ENCODE results near the gene PPP6R2. TPM values are rescaled to one million over a fixed set of nuclear protein-coding genes. Genes with fewer than 3 reads are reported as not detected.

The PPP6R2 gene
- total RNA-seq, 1 experiment from 2014 or later, result 47.8 TPM

- TF ChIP-seq ZNF512 (CRISPR knock-in tag; IDR thresholded peaks at IDR 0.05; ENCODE audit: borderline replicate concordance) (no peak), NFE2L1 (CRISPR knock-in tag; IDR thresholded peaks at IDR 0.05) (no peak), ZNF138 (CRISPR knock-in tag; conservative IDR thresholded peaks at IDR 0.05) (no peak), ZBTB43 (CRISPR knock-in tag; IDR thresholded peaks at IDR 0.05) (no peak), E2F1 (CRISPR knock-in tag; IDR thresholded peaks at IDR 0.05) (no peak), EMX1 (CRISPR knock-in tag; IDR thresholded peaks at IDR 0.05) (no peak)
These were observed 57.3 kb downstream of the PPP6R2 start (continued) for GRCh38 chr22:50400406-50400805.

GRCh38 chr22:50400931-50401330 is 57.8 kb downstream of the PPP6R2 start:
- H3K4me3 Mint-ChIP-seq, result no peak overlapping the region
- ATAC-seq (no peak), DNase-seq (ENCODE audit: low spot score) (no peak)
- ChIA-PET CTCF (no interaction called here), POLR2A (no interaction called here)
- H3K4me1 Mint-ChIP-seq, result peaks cover 15% of the 10 kb centered on the region
- TF ChIP-seq ZNF138 (CRISPR knock-in tag; conservative IDR thresholded peaks at IDR 0.05) (no peak), IRF1 (CRISPR knock-in tag; IDR thresholded peaks at IDR 0.05) (no peak), ELF4 (CRISPR knock-in tag; IDR thresholded peaks at IDR 0.05; ENCODE audit: low read depth) (no peak), FOXK1 (CRISPR knock-in tag; IDR thresholded peaks at IDR 0.05) (no peak)
- H3K36me3 Mint-ChIP-seq, result peaks cover 7% of the 10 kb centered on the region
- no peaks in the 10 kb centered on the region for H3K27me3 Mint-ChIP-seq (ENCODE audit: low read depth)
- no peak overlapping the region for H3K27ac Mint-ChIP-seq
- no peaks in the 10 kb centered on the region for H3K9me3 Mint-ChIP-seq

GRCh38 chr22:50401907-50402306 is 58.8 kb downstream of the PPP6R2 start:
- no peak for DNase-seq (ENCODE audit: low spot score)
- no peaks in the 10 kb centered on the region for H3K9me3 Mint-ChIP-seq
- H3K27ac Mint-ChIP-seq, result no peak overlapping the region
- ChIA-PET CTCF (no interaction called here), POLR2A (no interaction called here)
- no peak for ATAC-seq
- no peak overlapping the region for H3K4me3 Mint-ChIP-seq
- H3K36me3 Mint-ChIP-seq, result peaks cover 12% of the 10 kb centered on the region
- H3K27me3 Mint-ChIP-seq (ENCODE audit: low read depth), result no peaks in the 10 kb centered on the region
- H3K4me1 Mint-ChIP-seq, result peaks cover 9% of the 10 kb centered on the region
- no peak for TF ChIP-seq EMX1 (CRISPR knock-in tag; IDR thresholded peaks at IDR 0.05)
- no peak for TF ChIP-seq ZNF532 (CRISPR knock-in tag; IDR thresholded peaks at IDR 0.05; ENCODE audit: borderline replicate concordance)
- no peak for TF ChIP-seq E2F1 (CRISPR knock-in tag; IDR thresholded peaks at IDR 0.05)
- TF ChIP-seq SOX15 (CRISPR knock-in tag; IDR thresholded peaks at IDR 0.05), result no peak
- TF ChIP-seq FOXP1 (CRISPR knock-in tag; IDR thresholded peaks at IDR 0.05; ENCODE audit: borderline replicate concordance), result no peak
- no peak for TF ChIP-seq TP53 (CRISPR knock-in tag; IDR thresholded peaks at IDR 0.05)
- TF ChIP-seq STAT6 (CRISPR knock-in tag; conservative IDR thresholded peaks at IDR 0.05; ENCODE audit: low read depth), result no peak
- no peak for TF ChIP-seq CTCF (IDR thresholded peaks at IDR 0.05)
- TF ChIP-seq ATF2 (CRISPR knock-in tag; IDR thresholded peaks at IDR 0.05; ENCODE audit: borderline replicate concordance, low read depth), result no peak
